ENCODE results near the gene RBPJ. TPM values are rescaled to one million over a fixed set of nuclear protein-coding genes. Genes with fewer than 3 reads are reported as not detected.

The RBPJ gene
- total RNA-seq, 1 donor from 2014 or later = 162 TPM

GRCh38 chr4:26410385-26411293 lies 89.8 kb downstream of the RBPJ start:
- Mint-ChIP-seq H3K4me3 (ENCODE audit: low read depth) (no peak overlapping the region), H3K4me1 (ENCODE audit: low read depth) (peaks cover 7% of the 10 kb centered on the region), H3K27ac (peak overlapping the region; percentile 64), H3K9me3 (ENCODE audit: low read depth) (peaks cover 7% of the 10 kb centered on the region), H3K27me3 (no peaks in the 10 kb centered on the region), H3K36me3 (ENCODE audit: insufficient read depth) (peaks cover 34% of the 10 kb centered on the region)
- no peak for DNase-seq (ENCODE audit: low spot score, unreplicated experiment)
- peak; percentile 71 for TF ChIP-seq CTCF (IDR thresholded peaks at IDR 0.05; ENCODE audit: unreplicated experiment)

DNA sequence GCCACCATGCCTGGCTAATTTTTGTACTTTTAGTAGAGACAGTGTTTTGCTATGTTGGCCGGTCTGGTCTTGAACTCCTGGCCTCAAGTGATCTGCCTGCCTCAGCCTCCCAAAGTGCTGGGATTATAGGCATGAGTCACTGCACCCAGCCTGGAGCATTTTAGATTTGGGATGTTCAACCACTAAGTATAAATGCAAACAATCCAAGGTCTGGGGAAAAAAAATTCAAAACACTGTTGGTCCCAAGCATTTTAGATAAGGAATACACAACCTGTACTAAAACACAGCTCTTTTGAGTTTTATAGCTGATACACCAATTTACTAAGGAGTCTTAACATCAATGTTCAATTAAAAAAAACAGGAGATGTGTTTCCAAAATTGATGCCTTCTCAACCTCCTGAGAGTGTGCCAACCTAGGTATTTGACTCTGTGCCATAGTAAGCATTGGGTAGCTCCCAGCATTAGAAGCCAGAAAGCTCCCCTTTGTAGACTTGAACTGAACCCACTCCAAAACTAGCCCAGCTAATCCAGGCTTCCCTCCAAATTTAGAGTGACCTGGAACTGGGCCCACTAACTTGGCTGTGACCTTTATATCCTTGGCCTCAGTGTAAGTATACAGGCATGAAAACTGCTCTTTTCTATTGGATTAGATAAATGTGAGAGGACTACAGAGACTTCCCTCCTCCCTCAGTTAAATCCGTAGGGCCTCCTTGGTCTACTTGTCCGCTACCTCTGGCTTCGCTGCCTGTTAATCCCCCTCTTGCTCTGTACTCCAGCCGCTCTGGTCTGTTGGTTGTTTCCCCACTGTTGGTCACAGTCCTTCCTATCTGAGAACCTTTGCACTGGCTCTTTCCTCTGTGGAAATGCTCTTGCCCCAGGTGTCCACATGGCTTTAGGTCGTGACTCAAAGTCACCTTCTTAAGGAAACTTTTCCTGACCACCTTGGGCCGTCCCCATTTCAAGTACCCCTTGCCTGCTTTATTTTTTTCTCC lies 91.9 kb downstream of the RBPJ start:
- TF ChIP-seq CTCF (IDR thresholded peaks at IDR 0.05; ENCODE audit: unreplicated experiment) = no peak
- Mint-ChIP-seq H3K4me3 (ENCODE audit: low read depth) (no peak overlapping the region), H3K36me3 (ENCODE audit: insufficient read depth) (peaks cover 18% of the 10 kb centered on the region), H3K9me3 (ENCODE audit: low read depth) (no peaks in the 10 kb centered on the region), H3K27ac (peak overlapping the region; percentile 60), H3K27me3 (no peaks in the 10 kb centered on the region), H3K4me1 (ENCODE audit: low read depth) (peaks cover 7% of the 10 kb centered on the region)
- DNase-seq (ENCODE audit: low spot score, unreplicated experiment) = no peak

DNA sequence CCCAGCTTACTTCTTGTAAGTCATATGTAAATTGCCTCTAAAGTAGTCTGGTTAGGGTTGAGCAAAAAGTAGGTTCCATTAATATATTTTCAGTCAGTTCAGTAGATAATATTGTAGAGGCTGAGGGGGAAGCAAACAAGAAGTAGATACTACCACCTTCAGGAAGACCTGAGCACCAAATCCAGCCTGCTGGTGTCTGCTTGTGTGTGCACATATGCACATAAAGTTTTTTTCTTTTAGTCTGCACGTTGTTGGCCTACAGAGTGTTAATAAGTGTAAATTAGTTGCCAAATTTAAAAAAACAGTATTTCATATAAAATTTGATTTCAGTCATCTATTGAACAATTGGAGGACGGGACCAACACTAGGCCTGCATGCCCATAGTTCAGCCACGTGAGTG lies 92.8 kb downstream of the RBPJ start:
- Mint-ChIP-seq H3K4me1 (ENCODE audit: low read depth) (peaks cover 6% of the 10 kb centered on the region), H3K27me3 (no peaks in the 10 kb centered on the region), H3K27ac (no peak overlapping the region), H3K4me3 (ENCODE audit: low read depth) (no peak overlapping the region), H3K36me3 (ENCODE audit: insufficient read depth) (peaks cover 17% of the 10 kb centered on the region), H3K9me3 (ENCODE audit: low read depth) (no peaks in the 10 kb centered on the region)
- no peak for TF ChIP-seq CTCF (IDR thresholded peaks at IDR 0.05; ENCODE audit: unreplicated experiment)
- no peak for DNase-seq (ENCODE audit: low spot score, unreplicated experiment)

DNA sequence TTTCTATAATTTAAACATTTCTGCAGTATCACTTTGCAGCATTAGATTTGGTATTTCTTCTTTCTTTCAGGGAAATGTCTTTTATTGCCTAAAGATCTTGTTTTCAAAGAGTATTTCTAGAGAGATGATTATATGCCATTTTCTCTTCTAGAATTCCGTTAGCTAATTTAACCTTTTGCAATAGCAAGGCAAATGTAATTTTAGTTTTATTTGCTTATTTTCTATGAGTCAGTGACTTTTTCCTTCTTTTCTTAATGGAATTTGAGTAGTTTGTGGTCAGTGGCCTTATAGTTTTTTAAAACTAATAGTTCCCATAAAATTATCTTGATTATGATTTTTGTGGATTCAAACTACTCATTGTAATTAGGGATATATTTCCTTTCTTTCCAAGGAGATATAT lies 97.3 kb downstream of the RBPJ start:
- Mint-ChIP-seq H3K27ac (no peak overlapping the region), H3K4me3 (ENCODE audit: low read depth) (no peak overlapping the region), H3K36me3 (ENCODE audit: insufficient read depth) (peaks cover 35% of the 10 kb centered on the region), H3K4me1 (ENCODE audit: low read depth) (peaks cover 20% of the 10 kb centered on the region), H3K27me3 (no peaks in the 10 kb centered on the region), H3K9me3 (ENCODE audit: low read depth) (peaks cover 5% of the 10 kb centered on the region)
- TF ChIP-seq CTCF (IDR thresholded peaks at IDR 0.05; ENCODE audit: unreplicated experiment) = no peak
- no peak for DNase-seq (ENCODE audit: low spot score, unreplicated experiment)

GRCh38 chr4:26418850-26419249 lies 98.0 kb downstream of the RBPJ start:
- TF ChIP-seq CTCF (IDR thresholded peaks at IDR 0.05; ENCODE audit: unreplicated experiment) = no peak
- no peak for DNase-seq (ENCODE audit: low spot score, unreplicated experiment)
- H3K27me3 Mint-ChIP-seq = no peaks in the 10 kb centered on the region
- H3K4me3 Mint-ChIP-seq (ENCODE audit: low read depth) = no peak overlapping the region
- H3K36me3 Mint-ChIP-seq (ENCODE audit: insufficient read depth) = peaks cover 33% of the 10 kb centered on the region
- H3K9me3 Mint-ChIP-seq (ENCODE audit: low read depth) = peaks cover 5% of the 10 kb centered on the region
- H3K27ac Mint-ChIP-seq = no peak overlapping the region
- H3K4me1 Mint-ChIP-seq (ENCODE audit: low read depth) = peaks cover 18% of the 10 kb centered on the region

Data from progenitor cell of endocrine pancreas (in vitro differentiated cells).